Measurements from ENCODE around the gene WDR18. TPM values are rescaled to one million over a fixed set of nuclear protein-coding genes. Genes with fewer than 3 reads are reported as not detected.
"Not testable (repeated sequence)": the region's sequence is repeated elsewhere in the genome, so short reads cannot be mapped to it uniquely, and the experiment has no call there.

Gene WDR18
- total RNA-seq, 4 donors from 2014 or later, result 25.0 to 52.6 (median 42.2) TPM

- Histone ChIP-seq H3K27me3 (no peaks in the 10 kb centered on the region), H3K36me3 (no peaks in the 10 kb centered on the region), H3K4me1 (peaks cover 61% of the 10 kb centered on the region), H3K27ac (peak overlapping the region; percentile 90), H3K9me3 (no peaks in the 10 kb centered on the region), H3K4me3 (peak overlapping the region; percentile 81)
- no peak for DNase-seq (ENCODE audit: low spot score in 2 of 2)
- 0% methylated on average over 41 of the region's 60 CpGs for WGBS
- no peak for TF ChIP-seq POLR2A (IDR thresholded peaks at IDR 0.05)
- TF ChIP-seq CTCF (IDR thresholded peaks at IDR 0.05), result no peak
- no peak for TF ChIP-seq EP300 (IDR thresholded peaks at IDR 0.05)
- no peak for TF ChIP-seq POLR2AphosphoS5 (IDR thresholded peaks at IDR 0.05)
These were observed 36.1 kb downstream of the WDR18 start for GRCh38 chr19:1019980-1020867.

DNA sequence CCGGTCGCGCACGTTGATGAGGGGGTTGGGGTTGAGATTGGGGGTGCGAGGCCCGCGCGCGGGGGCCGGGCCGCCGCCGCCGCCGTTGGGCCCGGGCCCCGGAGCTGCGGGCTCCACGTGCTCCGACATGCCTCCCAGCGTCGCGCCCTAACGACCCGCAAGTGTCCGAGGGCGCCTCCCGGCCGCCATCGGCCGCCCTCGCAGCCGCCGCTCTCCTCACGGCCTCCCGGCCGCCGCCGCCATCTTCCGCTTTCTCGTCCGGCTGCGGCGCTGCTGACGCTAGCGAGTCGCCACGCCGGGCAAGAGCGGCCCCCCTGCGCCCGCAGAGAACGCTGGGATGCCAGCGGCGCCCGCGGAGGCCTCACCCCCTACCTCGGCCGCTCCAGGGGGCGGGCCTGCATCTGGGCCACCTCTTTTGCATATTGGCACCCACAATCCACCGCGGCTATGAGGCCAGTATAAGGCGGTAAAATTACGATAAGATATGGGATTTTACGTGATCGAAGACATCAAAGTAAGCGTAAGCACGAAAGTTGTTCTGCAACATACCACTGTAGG, 36.8 kb downstream of the WDR18 start, which contains the start of gene TMEM259:
TMEM259 (minus strand) TSS at position 256 of the 558 bp plus-strand sequence; CDS start at position 129, 127 bp downstream.
- Histone ChIP-seq H3K36me3 (no peaks in the 10 kb centered on the region), H3K4me1 (peaks cover 55% of the 10 kb centered on the region), H3K27me3 (no peaks in the 10 kb centered on the region), H3K4me3 (peak within 1 kb of the TSS; percentile 81), H3K9me3 (no peaks in the 10 kb centered on the region), H3K27ac (peak within 1 kb of the TSS; percentile 90)
- DNase-seq (ENCODE audit: low spot score in 2 of 2), result peak; percentile 98
- no peak for TF ChIP-seq EP300 (IDR thresholded peaks at IDR 0.05)
- TF ChIP-seq POLR2A (IDR thresholded peaks at IDR 0.05), result peak in 1 of 2 donors; percentile 75
- TF ChIP-seq CTCF (IDR thresholded peaks at IDR 0.05), result no peak
- TF ChIP-seq POLR2AphosphoS5 (IDR thresholded peaks at IDR 0.05), result peak in 1 of 3 donors; percentile 6
- WGBS, result under 1% methylated on average over 41 of the region's 68 CpGs

GRCh38 chr19:1023883-1024188, 39.7 kb downstream of the WDR18 start:
- not testable (repeated sequence) for H3K4me3 ChIP-seq; H3K27me3 ChIP-seq; H3K36me3 ChIP-seq; H3K9me3 ChIP-seq; DNase-seq (ENCODE audit: low spot score in 2 of 2); H3K27ac ChIP-seq
- peaks cover 53% of the 10 kb centered on the region for H3K4me1 ChIP-seq
- 83% methylated on average over 5 of the region's 5 CpGs for WGBS

GRCh38 chr19:1025080-1025479, 40.9 kb downstream of the WDR18 start:
- not testable (repeated sequence) for H3K27ac ChIP-seq; H3K27me3 ChIP-seq; H3K9me3 ChIP-seq; H3K4me3 ChIP-seq; H3K36me3 ChIP-seq; DNase-seq (ENCODE audit: low spot score in 2 of 2)
- WGBS, result 81% methylated on average over 6 of the region's 6 CpGs
- peaks cover 53% of the 10 kb centered on the region for H3K4me1 ChIP-seq

GRCh38 chr19:1025960-1026782, 42.0 kb downstream of the WDR18 start, which contains the start of gene CNN2:
CNN2 (plus strand) TSS chr19:1026608; CDS start chr19:1026662, 54 bp downstream.
- Histone ChIP-seq H3K9me3 (no peaks in the 10 kb centered on the region), H3K27me3 (no peaks in the 10 kb centered on the region), H3K4me1 (peaks cover 58% of the 10 kb centered on the region), H3K36me3 (peaks cover 7% of the 10 kb centered on the region), H3K27ac (peak within 1 kb of the TSS; percentile 93), H3K4me3 (peak within 1 kb of the TSS; percentile 85)
- DNase-seq (ENCODE audit: low spot score in 2 of 2), result peak; percentile 88 to 92
- 19% methylated on average over 15 of the region's 63 CpGs for WGBS
- TF ChIP-seq EP300 (IDR thresholded peaks at IDR 0.05), result no peak
- TF ChIP-seq POLR2AphosphoS5 (IDR thresholded peaks at IDR 0.05), result peak in 1 of 3 donors; percentile 64
- no peak for TF ChIP-seq CTCF (IDR thresholded peaks at IDR 0.05)
- TF ChIP-seq POLR2A (IDR thresholded peaks at IDR 0.05), result peak; percentile 79 to 84
